RWPE1 (cell line): ENCODE data around the gene ASPSCR1.

Experiments
- CTCF ChIA-PET: fragments of 350-600 bp; sonication (Branson Sonifier 250); formaldehyde crosslinking; extraction: SDS; loops from one replicate; lab custom pipeline; 2021; lab: Yijun Ruan, JAX
- POLR2A ChIA-PET: fragments of 400-600 bp; formaldehyde crosslinking; extraction: SDS; loops from one replicate; lab custom pipeline; 2020; ENCODE audit warnings: antibody characterized with exemption; ENCODE audit not compliant: low non-redundant PET; lab: Yijun Ruan, JAX
- DNase-seq: peaks from one replicate; pipeline ENCODE4 v3.0.0; 2012; ENCODE audit warnings: low spot score
- H3K27ac ChIP-seq: fragments of 450-650 bp; 2 replicates; pipeline ENCODE4 v1.5.1; 2017
- CTCF ChIP-seq: fragments of 450-650 bp; conservative IDR thresholded peaks from 2 replicates; pipeline ENCODE4 v1.5.1; 2017; ENCODE audit warnings: low read depth, mild to moderate bottlenecking

Gene ASPSCR1

GRCh38 chr17:81964081-81964849, 13.2 kb upstream of the ASPSCR1 start:
- H3K27ac ChIP-seq, result no peak overlapping the region
- no peak for DNase-seq
- CTCF ChIA-PET, result interaction anchor here (0.7 to 1.8 kb wide), 2 partner anchors 21 to 56 kb away, joined by 4 read pairs; no protein-coding TSS in a partner anchor
- no peak for TF ChIP-seq CTCF
- POLR2A ChIA-PET, result no interaction called here

DNA sequence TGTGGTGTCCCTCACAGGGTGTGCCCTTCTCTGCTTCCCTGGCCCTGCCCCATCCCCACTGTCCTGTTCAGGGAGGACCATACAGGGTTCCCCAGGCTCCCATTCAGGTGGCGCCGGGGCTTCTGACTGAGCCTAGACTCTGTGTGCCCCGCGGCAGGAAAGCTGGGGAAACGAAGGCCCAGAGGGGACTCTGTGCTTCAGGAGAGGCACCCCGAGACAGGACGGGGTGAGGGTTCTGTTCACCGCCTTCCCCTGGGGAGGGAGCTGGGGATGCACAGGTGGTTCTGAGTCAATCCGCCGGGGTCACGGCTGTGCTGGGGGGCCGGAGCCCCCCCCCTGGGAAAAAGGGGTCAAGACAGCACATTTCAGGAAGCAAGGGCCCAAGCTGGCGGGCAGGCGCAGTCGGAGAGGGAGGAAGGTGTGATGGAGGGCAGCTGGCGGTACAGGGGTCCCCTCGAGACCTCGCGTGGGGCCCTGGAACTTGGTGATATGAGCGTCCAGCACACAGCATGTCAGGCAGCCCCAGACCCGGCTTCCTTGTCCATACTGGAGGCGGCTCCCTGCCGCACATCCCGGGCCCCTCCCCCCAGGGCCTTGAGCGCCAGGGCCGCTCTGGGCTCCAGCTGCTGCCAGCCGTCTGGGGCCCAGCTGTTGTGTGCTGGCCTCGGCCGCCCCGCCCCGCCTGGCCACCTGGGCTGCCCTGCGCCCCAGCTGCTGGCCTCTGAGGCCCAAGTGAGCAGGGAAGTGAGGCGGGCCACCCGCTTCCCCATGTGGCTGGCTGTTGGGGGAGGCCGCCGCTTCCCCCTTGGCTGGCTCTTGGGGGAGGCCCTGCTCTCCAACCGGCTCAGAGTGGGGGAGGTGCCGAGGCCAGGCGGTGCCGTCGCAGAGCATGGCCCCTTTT, 10.8 kb upstream of the ASPSCR1 start:
- peak overlapping the region; percentile 40 for H3K27ac ChIP-seq
- CTCF ChIA-PET, result interaction anchor here (0.7 to 2.0 kb wide), 2 partner anchors 10 to 54 kb away, joined by 3 to 7 read pairs; partner anchors contain the start of gene ASPSCR1
- POLR2A ChIA-PET, result interaction anchor here (0.5 kb wide), 1 partner anchor 14 kb away, joined by 3 read pairs; no protein-coding TSS in a partner anchor
- no peak for DNase-seq
- TF ChIP-seq CTCF, result no peak

- POLR2A ChIA-PET, result no interaction called here
- CTCF ChIA-PET, result interaction anchor here (2.0 kb wide), 1 partner anchor 53 kb away, joined by 7 read pairs; no protein-coding TSS in a partner anchor
- no peak for TF ChIP-seq CTCF
- DNase-seq, result no peak
- peak overlapping the region; percentile 40 for H3K27ac ChIP-seq
Measured at GRCh38 chr17:81967244-81967532, 10.2 kb upstream of the ASPSCR1 start.

- ChIA-PET CTCF (interaction anchor here (1.4 to 2.0 kb wide), 2 partner anchors 8 to 53 kb away, joined by 7 to 9 read pairs; no protein-coding TSS in a partner anchor), POLR2A (no interaction called here)
- DNase-seq, result peak; percentile 22
- peak overlapping the region; percentile 40 for H3K27ac ChIP-seq
- no peak for TF ChIP-seq CTCF
Measured at GRCh38 chr17:81967533-81968395, 9.7 kb upstream of the ASPSCR1 start.

- H3K27ac ChIP-seq, result peak overlapping the region; percentile 40
- no peak for DNase-seq
- POLR2A ChIA-PET, result no interaction called here
- no peak for TF ChIP-seq CTCF
- CTCF ChIA-PET, result interaction anchor here (1.4 kb wide), 1 partner anchor 9 kb away, joined by 9 read pairs; no protein-coding TSS in a partner anchor
Measured at GRCh38 chr17:81968396-81968745, 9.1 kb upstream of the ASPSCR1 start.
